Upper lobe of left lung (tissue), 4 donors: ENCODE measurements around the gene CCL20.

Experiments used
- CTCF ChIP-seq, 6 experiments: fragments of 450-650 bp in 4 of 6; fragments of 200-600 bp in 2 of 6; sonication (generic) in 2 of 6; IDR thresholded peaks; one replicate each; pipeline ENCODE4 v1.5.1; 2016 to 2019; ENCODE audit warnings: antibody characterized with exemption in 6 of 6
- EP300 ChIP-seq, 4 donors: sonication (generic); formaldehyde crosslinking; IDR thresholded peaks; one replicate each; pipeline ENCODE4 v1.5.1; 2017; ENCODE audit warnings: antibody characterized with exemption in 4 of 4, control low read depth in 2 of 4
- POLR2A ChIP-seq, 4 donors: fragments of 450-650 bp; IDR thresholded peaks; one replicate each; pipeline ENCODE4 v1.5.1; 2016 to 2017; ENCODE audit warnings: antibody characterized with exemption in 4 of 4, mild to moderate bottlenecking in 2 of 4
- POLR2AphosphoS5 ChIP-seq, 2 donors: sonication (generic); formaldehyde crosslinking; IDR thresholded peaks; one replicate each; pipeline ENCODE4 v1.5.1; 2017; ENCODE audit warnings: antibody characterized with exemption in 2 of 2

- TF ChIP-seq POLR2A (IDR thresholded peaks at IDR 0.05) (no peak), CTCF (IDR thresholded peaks at IDR 0.05) (no peak), EP300 (IDR thresholded peaks at IDR 0.05) (no peak), POLR2AphosphoS5 (IDR thresholded peaks at IDR 0.05) (no peak)
These were observed 51.6 kb downstream of the CCL20 start for GRCh38 chr2:227865291-227865690.
